Inflammatory macrophage treated with lipopolysaccharide for 1 hour (primary cell): Measurements from ENCODE around the gene DBNDD1.
"Not testable (repeated sequence)": the region's sequence is repeated elsewhere in the genome, so short reads cannot be mapped to it uniquely, and the experiment has no call there.

Experiments used
- DNase-seq, 2 donors: peaks; one replicate each; pipeline ENCODE4 v3.0.0-alpha.2; 2020 to 2022

DBNDD1 gene, protein sequence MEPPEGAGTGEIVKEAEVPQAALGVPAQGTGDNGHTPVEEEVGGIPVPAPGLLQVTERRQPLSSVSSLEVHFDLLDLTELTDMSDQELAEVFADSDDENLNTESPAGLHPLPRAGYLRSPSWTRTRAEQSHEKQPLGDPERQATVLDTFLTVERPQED

DNA sequence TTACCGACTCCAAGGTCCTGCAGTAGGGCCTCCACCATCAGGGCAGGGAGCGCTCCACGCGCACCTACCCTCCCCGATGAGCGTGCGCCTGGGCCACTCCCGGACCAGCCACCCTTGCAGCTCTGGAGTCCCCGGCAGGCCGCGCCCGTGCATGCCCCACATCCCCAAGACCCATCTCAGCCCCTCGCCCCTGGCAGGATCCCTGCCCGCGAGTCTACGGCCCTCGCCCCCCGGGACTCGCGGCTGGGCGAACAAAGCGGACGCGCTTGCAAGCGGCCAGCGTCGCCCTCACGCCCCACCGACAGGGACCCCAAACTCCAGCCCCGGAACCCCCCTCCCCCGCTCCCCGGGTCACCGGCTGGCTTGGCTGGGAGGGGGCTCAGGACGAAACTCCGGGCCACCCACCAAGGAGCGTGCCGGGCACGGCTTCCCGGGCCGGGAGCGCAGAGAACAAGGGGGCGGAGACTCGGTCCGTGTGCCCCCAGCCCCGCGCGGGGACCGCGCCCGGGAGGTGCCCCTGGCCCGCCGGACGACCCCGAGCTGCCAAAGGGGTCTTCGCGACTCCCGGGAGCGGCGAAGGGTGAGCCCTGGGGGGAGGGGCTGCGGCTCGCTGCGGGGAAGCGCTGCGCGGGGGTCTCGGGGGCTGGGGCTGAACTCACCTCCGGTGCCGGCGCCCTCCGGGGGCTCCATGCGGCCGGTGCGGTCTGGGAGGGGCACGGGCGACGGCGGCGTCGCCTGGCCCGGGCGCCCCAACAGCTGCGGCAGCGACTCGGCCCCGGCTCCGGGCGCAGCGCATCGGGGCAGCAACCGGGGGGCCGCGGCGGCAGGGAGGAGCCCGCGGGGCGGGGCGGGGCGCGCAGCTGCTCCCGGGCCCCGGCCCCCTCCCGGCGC lies at the start of gene DBNDD1:
TSS of gene DBNDD1 (minus strand) at position 805 of the 891 bp plus-strand sequence. CDS start at position 690, 115 bp downstream.
- DNase-seq = no peak

DNA sequence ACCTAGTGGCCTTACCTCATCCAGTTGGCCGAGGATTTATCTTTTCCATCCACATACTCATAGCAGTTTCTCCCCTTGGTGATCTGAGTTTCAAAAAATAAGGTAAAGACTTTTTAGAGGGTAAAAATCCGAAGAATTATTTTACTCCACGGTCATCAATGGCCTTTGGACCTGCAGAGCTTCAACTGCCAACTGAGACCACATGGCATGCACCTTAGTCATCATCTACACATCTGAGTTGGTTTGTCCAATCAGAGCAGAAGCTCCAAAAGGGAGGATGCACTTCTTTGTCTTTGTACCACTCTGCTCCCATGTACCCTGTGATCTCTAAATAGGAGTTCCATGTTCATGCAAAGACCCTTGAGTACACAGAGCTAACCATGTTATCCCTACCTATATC lies 42.2 kb upstream of the DBNDD1 start:
- no peak for DNase-seq

DNA sequence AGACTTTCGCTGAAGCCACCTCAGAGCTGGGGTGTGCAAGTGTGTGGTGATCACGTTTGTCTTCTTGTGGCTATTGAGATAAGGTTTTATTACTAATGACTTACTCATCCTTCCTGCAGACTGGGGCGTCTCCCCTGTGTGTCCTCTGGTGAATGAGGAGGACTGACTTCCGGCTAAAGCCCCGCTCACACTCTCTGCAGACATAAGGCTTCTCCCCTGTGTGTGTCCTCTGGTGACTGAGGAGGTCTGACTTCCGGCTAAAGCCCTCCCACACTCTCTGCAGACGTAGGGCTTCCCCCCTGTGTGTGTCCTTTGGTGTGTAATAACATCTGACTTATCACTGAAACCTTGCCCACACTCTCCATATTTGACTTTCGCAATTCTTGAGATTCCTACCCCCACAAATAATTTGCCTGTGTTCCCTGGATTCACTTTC lies 38.5 kb upstream of the DBNDD1 start:
- peak; percentile 54 to 89 for DNase-seq

DNA sequence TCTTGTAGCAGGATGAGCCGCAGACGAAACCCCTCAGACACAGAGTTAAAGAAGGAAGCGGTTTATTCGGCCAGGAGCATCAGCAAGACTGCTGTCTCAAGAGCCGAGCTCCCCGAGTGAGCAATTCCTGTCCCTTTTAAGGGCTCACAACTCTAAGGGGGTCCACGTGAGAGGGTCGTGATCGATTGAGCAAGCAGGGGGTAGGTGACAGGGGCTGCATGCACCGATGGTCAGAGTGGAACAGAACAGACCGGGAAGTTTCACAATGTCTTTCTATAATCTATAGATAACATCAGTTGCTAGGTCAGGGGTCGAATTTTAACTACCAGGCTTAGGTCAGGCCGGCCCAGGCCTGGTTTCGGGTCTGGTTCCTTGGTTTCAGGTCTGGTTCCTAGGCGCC lies 37.3 kb upstream of the DBNDD1 start:
- not testable (repeated sequence) for DNase-seq

DNA sequence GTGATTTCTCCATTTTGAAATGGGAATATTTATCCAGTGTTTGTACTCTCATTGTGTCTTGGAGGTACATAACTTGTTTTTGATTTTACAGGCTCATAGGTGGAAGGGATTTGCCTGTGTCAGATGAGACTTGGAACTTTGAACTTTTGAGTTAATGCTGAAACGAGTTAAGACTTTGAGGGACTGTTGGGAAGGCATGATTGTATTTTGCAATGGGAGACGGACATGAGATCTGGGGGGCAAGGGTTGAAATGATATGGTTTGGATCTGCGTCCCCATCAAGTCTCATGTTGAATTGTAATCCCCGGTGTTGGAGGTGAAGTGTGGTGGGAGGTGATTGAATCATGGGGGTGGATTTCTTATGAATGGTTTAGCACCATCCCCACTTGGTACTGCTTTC lies 36.1 kb upstream of the DBNDD1 start:
- DNase-seq = no peak

DNA sequence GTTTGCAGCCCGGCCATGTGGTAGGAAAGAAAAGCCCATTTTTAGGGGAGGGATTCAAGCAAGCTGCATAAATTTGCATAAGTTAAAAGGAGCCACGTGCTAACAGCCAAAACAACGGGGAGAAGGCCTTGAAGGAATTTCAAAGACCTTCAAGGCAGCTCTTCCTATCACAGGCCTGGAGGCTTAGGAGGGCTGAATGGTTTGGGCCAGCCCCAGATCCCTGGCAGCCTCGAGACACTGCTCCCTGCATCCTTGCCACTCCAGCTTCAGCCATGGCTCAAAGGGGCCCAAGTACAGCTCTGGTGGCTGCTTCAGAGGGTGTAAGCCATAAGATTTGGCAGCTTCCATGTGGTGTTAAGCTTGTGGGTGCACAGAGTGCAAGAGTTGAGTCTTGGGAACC lies 35.3 kb upstream of the DBNDD1 start:
- no peak for DNase-seq

DNA sequence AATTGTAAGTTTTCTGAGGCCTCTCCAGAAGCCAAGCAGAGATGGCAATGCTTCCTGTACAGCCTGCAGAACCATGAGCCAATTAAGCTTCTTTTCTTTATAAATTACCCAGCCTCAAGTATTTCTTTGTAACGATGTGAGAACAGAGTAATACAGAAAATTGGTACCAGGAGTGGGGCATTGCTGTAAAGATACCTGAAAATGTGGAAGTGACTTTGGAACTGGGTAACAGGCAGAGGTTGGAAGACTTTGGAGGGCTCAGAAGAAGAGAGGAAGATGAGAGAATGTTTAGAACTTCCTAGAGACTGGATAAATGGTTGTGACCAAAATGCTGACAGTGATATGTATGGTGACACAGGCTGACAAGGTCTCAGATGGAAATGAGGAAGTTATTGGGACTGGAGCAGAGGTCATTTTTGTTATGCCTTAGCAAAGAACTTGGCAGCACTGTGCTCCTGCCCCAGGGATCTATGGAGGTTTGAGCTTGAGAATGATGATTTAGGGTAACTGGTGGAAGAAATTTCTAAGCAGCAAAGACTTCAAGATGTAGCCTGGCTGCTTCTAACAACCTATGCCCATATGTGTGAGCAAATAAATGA lies 34.7 kb upstream of the DBNDD1 start:
- DNase-seq = peak; percentile 27 to 49

DNA sequence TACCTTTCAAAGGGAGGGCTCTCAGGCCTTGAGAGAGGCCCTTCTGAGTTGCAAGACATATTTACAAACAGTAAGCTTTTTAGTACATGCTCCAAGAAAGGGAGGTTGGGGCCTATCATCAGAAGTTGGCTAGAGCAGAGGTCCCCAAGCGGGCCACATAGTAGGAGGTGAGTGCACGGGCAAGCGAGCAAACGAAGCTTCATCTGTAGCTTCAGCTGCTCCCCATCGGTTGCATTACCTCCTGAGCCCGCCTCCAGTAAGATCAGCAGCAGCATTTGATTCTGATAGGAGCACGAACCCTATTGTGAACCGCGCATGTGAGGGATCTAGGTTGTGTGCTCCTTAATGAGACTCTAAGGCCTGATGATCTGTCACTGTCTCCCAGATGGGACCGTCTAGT lies 31.7 kb upstream of the DBNDD1 start:
- DNase-seq = no peak

DNA sequence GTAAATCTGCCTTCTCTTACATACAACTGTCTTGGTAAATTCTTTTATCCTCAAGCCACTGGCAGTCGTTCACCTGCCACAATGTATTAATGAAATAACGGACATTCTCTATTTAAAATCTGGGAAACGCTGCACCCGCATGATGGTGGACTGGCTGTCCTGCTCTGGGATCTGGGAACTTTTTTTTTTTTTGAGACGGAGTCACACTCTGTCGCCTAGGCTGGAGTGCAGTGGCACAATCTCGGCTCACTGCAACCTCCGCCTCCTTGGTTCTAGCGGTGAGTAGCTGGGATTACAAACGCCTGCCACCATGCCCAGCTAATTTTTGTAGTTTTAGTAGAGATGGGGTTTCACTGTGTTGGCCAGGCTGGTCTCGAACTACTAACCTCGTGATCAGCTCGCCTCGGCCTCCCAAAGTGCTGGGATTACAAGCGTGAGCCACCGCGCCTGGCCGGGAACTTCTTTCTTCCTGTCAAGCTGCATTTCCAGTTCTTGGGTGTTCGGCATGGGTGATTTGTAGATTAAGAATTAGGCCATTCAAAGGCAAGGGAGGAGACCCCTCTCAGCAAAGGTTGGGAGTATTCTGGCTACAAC lies 29.6 kb upstream of the DBNDD1 start:
- no peak for DNase-seq

DNA sequence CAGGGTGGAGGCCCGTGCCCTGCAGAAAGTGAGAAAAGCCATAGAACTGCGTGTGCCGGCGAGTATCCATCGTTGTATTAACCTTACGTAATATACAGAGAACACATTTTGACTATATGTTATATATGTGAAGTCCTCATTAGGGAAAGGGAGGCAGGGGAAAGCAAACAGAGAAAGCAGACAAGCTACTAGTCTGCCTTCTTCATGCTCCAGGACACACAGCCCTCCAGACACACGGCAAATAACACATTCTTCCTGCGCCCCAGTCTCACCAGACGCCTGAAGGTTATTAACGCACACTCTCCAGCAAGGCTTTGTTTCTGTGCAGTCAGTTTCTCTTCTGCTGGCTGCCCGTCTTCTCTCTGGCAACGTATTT lies 29.1 kb upstream of the DBNDD1 start:
- no peak for DNase-seq

DNA sequence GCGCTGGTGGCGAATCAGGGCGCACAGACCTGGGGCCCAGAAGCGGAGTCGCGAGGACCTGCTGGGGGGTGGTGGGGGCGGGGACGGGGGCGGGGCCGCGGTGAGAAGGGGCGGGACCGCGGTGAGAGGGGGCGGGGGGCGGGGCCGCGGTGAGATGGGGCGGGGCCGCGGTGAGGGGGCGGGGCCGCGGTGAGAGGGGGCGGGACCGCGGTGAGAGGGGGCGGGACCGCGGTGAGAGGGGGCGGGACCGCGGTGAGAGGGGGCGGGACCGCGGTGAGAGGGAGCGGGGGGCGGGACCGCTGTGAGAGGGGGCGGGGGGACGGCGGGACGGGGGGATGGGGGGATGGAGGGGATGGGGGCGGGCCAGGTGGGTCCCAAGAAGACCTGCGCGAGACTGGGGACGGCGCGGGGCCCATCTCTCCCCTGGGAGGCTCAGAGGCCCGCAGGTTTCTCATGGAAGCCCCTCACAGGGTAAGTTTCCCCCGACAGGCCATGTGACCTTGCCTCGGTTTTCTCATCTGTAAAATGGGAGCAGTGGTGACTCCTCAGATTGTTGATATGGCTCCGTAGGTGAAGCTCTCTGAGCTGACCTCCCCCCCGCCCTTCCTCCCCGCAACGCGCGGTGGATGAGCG lies 28.6 kb upstream of the DBNDD1 start:
- DNase-seq = no peak

DNA sequence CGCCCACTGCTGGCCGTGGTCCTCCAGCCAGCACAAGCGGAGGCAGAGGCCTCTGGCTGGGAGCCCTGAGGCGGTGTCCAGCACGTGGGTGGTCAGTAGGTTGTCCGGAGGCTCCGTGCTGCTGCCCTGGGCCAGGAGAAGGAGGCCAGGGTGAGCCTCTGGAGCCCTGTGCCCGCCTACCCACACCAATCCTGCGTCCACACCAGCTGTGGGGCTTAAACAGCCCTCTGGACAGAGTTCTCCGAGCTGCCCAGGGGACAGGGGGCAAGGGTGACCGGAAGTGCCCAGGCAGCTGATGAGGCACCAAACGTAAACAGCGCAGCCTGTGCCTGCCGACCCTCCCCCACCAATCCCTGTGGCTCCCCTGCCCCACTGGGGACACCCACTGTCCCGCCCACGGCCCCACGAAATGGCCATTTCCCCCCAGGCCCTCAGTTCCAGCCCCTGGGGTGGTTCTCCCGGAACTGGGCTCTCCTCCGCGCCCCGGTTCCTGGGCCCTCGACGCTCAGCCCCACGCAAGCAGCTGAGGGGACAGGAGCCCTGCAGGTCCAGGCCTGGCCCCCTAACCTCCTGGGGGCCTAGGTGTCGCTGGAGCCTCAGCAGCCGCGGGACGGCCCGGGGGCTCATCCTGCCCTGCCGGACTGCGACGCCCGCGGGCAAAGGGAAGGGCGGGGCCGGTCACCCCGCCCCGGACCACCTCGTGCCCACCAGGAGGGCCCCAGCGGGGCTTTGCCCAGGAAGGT lies 27.9 kb upstream of the DBNDD1 start:
- no peak for DNase-seq

DNA sequence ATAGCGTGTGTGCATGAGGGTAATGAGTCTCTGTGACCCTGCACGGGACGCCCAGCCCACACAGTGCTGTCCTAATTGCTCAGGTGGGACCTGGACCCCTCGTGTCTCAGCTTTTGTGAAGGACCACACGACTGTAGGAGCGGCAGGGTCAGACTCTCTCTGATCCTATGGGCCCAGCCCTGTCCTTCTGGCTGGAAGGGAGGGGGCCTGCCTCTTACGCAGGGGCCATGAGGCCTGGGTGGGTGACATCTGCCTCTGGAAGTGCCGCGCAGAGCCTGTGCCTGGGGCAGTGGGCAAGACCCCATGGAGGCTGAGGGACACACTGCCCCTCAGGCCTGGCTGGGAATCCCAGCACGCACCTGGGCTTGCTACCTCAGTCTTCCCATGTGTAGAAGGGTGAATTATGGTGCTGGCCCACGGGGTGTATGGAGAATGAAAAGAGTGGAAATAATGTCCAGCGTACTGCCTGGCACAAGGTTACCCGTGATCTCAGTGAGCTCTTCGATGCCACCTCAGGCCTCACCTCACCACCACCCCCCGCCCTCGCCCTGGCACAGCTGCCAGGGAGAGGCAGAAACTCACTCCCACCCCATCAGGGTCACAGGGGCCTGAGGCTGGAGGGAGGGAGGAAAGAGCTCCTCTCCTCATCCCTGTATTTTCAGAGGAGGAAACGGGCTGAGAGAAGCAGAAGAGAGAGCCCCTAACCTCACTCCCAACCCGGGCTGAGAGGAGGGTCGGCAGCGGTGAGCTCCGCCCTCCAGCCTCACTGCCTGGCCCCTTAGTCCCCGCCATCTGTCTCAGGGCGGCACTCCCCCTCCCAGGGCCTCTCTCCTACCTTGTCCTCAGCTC lies 27.1 kb upstream of the DBNDD1 start:
- no peak for DNase-seq

DNA sequence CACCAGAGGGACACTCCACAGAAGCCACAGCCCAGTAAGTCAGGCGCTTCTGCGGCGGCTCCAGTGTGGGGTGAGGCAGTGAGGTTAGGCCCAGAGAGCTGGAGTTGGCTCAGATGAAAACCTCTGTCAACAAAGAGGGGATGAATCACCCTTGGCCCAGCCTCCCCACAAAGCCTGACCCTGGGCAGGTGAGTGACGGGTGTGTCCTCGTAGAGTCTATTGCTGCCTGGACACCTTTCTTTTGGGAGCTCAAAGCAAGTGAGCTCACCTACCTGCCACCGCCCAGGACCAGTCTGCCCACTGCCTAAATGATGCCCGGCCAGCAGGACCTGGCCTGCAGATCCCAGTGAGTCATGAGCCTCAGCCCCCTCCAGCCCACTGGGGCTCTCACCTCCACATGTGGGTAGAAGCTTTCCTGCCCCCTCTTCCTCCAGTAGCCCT lies 24.9 kb upstream of the DBNDD1 start:
- no peak for DNase-seq

DNA sequence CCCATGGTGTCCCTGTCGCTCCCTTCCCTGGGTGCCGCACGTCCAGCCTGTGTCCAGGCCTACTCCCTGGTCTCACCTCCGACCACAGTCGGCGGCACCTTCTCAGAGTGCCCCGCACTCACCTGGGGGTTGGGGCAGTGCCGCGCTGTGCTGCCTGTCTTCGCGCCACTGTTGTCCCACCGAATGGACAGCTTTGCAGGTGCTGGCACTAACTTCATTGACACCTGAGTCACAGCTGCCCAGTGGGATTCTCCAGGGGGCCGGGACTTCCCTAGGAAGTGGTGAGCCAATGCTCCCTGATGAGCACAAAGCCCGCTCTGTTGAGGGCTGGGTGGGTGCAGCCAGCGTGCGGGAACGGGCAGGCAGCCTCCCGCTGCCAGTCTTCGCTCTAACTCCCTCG lies 24.3 kb upstream of the DBNDD1 start:
- no peak for DNase-seq

DNA sequence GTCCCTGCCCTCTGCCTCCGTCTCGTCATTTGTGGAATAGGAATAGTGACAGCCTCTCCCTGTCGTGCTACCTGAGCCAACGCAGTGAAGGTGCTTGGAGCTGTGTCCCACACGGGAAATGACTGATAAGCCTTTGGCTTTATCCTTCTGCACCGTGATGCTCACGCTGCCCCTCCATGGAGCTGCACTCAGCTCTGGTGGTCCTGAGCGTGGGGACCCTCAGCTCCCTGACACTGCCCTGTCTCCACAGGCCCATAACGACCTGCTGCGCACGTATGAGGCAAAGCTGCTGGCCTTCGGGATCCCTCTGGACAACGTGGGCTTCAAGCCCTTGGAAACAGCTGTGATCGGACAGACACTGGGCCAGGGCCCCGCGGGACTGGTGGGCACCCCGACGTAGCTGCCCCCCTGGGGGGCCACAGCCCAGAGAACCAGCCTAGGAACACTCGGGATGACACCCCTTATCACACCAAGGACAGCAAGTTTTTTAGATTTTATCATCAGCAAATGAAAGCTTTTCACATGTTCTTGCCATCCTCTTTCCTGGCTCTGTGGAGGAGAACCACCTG lies 23.8 kb upstream of the DBNDD1 start:
- no peak for DNase-seq

DNA sequence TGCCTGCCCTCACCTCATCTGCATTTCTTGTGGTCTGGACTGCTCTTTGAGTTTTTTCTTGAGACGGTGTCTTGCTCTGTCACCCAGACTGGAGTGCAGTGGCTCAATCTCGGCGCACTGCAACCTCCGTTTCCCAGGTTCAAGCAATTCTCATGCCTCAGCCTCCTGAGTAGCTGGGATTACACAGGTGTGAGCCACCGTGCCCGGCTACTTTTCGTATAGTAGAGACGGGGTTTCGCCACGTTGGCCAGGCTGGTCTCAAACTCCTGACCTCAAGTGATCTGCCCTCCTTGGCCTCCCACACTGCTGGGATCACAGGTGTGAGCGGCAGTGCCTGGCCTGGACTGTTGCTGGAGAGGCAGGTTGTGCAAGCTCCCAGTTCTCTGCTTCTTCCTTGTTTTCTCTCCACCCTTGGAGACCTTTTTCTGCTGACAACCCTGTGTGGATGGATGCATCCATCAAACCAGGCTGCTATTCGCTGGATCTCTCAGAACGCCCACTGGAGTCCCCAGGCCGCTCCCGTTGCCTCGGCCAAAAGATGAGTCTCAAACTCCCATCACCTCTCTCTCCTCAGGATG lies 22.7 kb upstream of the DBNDD1 start:
- no peak for DNase-seq

DNA sequence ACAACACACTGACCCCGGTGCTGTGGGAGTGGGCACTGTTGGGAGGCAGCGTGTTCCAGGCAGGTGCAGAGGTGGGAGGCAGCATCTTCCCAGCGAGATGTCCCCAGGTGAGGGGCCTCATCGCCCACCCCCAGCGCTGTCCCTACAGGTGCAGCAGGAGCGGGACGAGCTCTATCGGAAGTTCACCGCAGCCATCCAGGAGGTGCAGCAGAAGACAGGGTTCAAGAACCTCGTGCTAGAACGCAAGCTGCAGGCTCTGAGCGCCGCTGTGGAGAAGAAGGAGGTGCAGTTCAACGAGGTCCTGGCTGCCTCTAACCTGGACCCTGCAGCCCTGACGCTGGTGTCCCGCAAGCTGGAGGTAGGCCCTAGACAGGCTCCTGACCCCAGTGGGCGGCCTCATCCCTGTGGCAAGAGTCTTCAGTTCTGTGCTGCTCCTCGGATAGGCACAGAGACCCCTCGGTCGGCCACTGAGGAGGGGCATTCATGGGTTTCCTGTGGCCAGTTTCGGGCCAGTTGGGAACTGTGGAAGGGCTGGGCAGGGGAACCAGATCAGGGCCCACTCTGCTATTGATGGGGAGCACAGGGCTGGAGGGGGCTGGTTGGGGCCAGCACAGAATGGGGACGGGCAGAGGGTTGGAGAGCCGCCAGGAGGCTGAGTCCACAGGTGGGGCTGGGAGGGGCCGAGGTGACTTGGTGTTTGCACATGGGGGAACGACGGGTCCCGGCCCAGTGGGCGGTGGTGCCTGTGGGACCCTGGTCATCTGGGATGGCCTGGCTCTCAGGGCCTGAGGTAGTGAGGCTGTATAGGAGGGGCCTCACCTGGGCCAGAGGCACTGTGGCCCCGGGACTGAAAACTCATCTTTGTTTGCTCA lies 21.1 kb upstream of the DBNDD1 start:
- no peak for DNase-seq

DNA sequence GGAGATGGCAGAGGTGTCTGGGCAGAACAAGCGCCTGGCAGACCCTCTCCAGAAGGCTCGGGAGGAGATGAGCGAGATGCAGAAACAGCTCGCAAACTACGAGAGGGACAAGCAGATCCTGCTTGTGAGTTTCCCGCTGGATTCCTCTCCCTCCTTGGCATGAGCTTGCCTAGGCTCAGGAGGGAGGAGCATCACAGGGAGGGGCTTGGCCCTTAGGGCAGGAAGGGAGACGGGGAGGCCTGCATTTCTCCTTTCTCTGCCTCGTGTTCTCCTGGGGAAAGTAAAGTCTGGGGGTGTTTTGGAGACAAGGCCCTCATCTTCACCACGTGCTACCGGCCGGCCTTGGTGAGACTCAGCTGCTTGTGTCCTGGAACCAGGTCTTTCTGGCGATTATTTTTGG lies 18.0 kb upstream of the DBNDD1 start:
- DNase-seq = no peak

DNA sequence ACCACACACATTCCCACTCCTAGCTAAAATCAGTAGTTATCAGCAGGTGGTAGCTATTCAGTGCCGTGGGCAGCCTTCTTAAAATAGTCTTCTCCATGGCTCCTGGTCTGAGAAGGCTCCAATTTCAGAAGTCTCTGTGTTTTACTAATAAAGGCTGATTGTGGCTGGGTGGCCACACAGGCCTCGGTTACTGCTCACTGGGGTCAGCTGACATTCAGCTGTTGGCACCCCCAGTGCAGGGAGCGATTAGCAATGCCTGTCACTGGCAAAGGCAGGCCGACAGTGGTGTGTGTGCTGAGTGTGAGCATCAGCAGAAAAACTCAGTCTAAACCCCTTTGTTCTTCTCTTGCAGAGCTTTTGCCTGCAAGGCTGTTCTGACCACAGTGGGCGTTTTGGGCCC lies 16.6 kb upstream of the DBNDD1 start:
- no peak for DNase-seq
